Neural cell (in vitro differentiated cells): ENCODE results near the gene GRIK3. TPM values are rescaled to one million over a fixed set of nuclear protein-coding genes. Genes with fewer than 3 reads are reported as not detected.

Experiments used
- H2AFZ ChIP-seq: fragments of 200-600, 300-800 bp; sonication (generic), shearing (Covaris generic); 2 replicates; pipeline ENCODE4 v1.6.0; 2014; ENCODE audit warnings: low read depth, mild to moderate bottlenecking, antibody characterized with exemption, low read length, moderate library complexity
- H3F3A ChIP-seq: fragments of 200-600 bp; shearing (Covaris generic); 2 replicates; pipeline ENCODE4 v1.6.1; 2016; ENCODE audit warnings: mild to moderate bottlenecking, moderate library complexity, mixed read lengths, antibody characterized with exemption, low read length; ENCODE audit not compliant: insufficient read depth, poor library complexity, severe bottlenecking
- H3K27ac ChIP-seq: fragments of 200-600, 300-800 bp; sonication (generic), shearing (Covaris generic); 2 replicates; pipeline ENCODE4 v1.5.1; 2014; ENCODE audit warnings: mild to moderate bottlenecking, low read length, moderate library complexity
- H3K27me3 ChIP-seq: fragments of 300-800, 200-600 bp; sonication (generic), shearing (Covaris generic); 2 replicates; pipeline ENCODE4 v1.6.0; 2014; ENCODE audit warnings: mild to moderate bottlenecking, low read depth, low read length, moderate library complexity; ENCODE audit not compliant: insufficient read depth
- H3K36me3 ChIP-seq: fragments of 300-800, 200-600 bp; sonication (generic), shearing (Covaris generic); 2 replicates; pipeline ENCODE4 v1.5.1; 2014; ENCODE audit warnings: mild to moderate bottlenecking, antibody characterized with exemption, low read length, moderate library complexity; ENCODE audit not compliant: insufficient read depth
- H3K4me2 ChIP-seq: fragments of 300-800, 200-600 bp; sonication (generic), shearing (Covaris generic); 2 replicates; pipeline ENCODE4 v1.6.0; 2014; ENCODE audit warnings: mild to moderate bottlenecking, low read length
- H3K4me3 ChIP-seq: fragments of 300-800, 200-600 bp; sonication (generic), shearing (Covaris generic); 2 replicates; pipeline ENCODE4 v1.5.1; 2014; ENCODE audit warnings: mild to moderate bottlenecking, low read length, moderate library complexity
- H3K79me2 ChIP-seq: fragments of 200-600 bp; shearing (Covaris generic); replicated peaks from 2 replicates; pipeline ENCODE4 v1.6.0; 2014; ENCODE audit warnings: mild to moderate bottlenecking, low read length, moderate library complexity; ENCODE audit not compliant: insufficient read depth
- H3K9ac ChIP-seq: fragments of 300-800, 200-600 bp; sonication (generic), shearing (Covaris generic); 2 replicates; pipeline ENCODE4 v1.6.1; 2016; ENCODE audit warnings: mild to moderate bottlenecking, low read length, mixed read lengths
- H3K9me2 ChIP-seq: fragments of 200-600 bp; shearing (Covaris generic); 2 replicates; pipeline ENCODE4 v1.6.1; 2016; ENCODE audit warnings: mild to moderate bottlenecking, low read length, mixed read lengths; ENCODE audit not compliant: insufficient read depth
- H3K9me3 ChIP-seq: fragments of 200-600, 300-800 bp; sonication (generic), shearing (Covaris generic); 2 replicates; pipeline ENCODE4 v1.6.1; 2016; ENCODE audit warnings: mild to moderate bottlenecking, mixed run types, low read length, moderate library complexity, mixed read lengths
- H4K20me1 ChIP-seq: fragments of 200-600 bp; shearing (Covaris generic); 2 replicates; pipeline ENCODE4 v1.6.1; 2016; ENCODE audit warnings: mild to moderate bottlenecking, mixed run types; ENCODE audit not compliant: insufficient read depth
- CTCF ChIP-seq: fragments of 450-650 bp; IDR thresholded peaks from 2 replicates; pipeline ENCODE4 v1.5.1; 2014; ENCODE audit warnings: antibody characterized with exemption, mild to moderate bottlenecking, moderate library complexity; ENCODE audit not compliant: poor library complexity, severe bottlenecking
- EP300 ChIP-seq: fragments of 450-650 bp; conservative IDR thresholded peaks from 2 replicates; pipeline ENCODE4 v1.6.1; 2014; ENCODE audit warnings: antibody characterized with exemption, mild to moderate bottlenecking, moderate library complexity; ENCODE audit not compliant: poor library complexity, severe bottlenecking
- EZH2 ChIP-seq: fragments of 200-600, 300-800 bp; shearing (Covaris generic), sonication (generic); IDR thresholded peaks from 2 replicates; pipeline ENCODE4 v1.6.1; 2014; ENCODE audit warnings: antibody characterized with exemption, low read length, borderline replicate concordance, mild to moderate bottlenecking; ENCODE audit not compliant: insufficient read depth, poor library complexity, severe bottlenecking
- MXI1 ChIP-seq: fragments of 450-650 bp; conservative IDR thresholded peaks from 2 replicates; pipeline ENCODE4 v1.6.1; 2014; ENCODE audit warnings: antibody characterized with exemption, mild to moderate bottlenecking; ENCODE audit not compliant: poor library complexity, severe bottlenecking
- POLR2AphosphoS5 ChIP-seq: IDR thresholded peaks from 2 replicates; pipeline ENCODE4 v1.6.1; 2012
- RAD21 ChIP-seq: fragments of 450-650 bp; conservative IDR thresholded peaks from 2 replicates; pipeline ENCODE4 v1.6.1; 2014; ENCODE audit warnings: antibody characterized with exemption, mild to moderate bottlenecking, moderate library complexity
- REST ChIP-seq: IDR thresholded peaks from 2 replicates; pipeline ENCODE4 v1.6.1; 2012; ENCODE audit warnings: borderline replicate concordance
- SMC3 ChIP-seq: fragments of 450-650 bp; conservative IDR thresholded peaks from 2 replicates; pipeline ENCODE4 v1.6.1; 2014; ENCODE audit warnings: antibody characterized with exemption, mild to moderate bottlenecking, moderate library complexity; ENCODE audit not compliant: poor library complexity
- TAF1 ChIP-seq: IDR thresholded peaks from 2 replicates; pipeline ENCODE4 v1.6.1; 2012; ENCODE audit warnings: low read depth
- polyA plus RNA-seq: library from polyadenylated mRNA; depleted of rRNA; stranded (reverse); fragments of >200 nt; gene quantifications from 2 replicates; pipeline ENCODE4 v1.2.3, GENCODE V29; 2014

Gene GRIK3
- polyA plus RNA-seq, 1 donor from 2014 or later, result 5.0 TPM

- Histone ChIP-seq H3K36me3 (no peaks in the 10 kb centered on the region), H3K9ac (no peak overlapping the region), H3K27me3 (no peaks in the 10 kb centered on the region), H2AFZ (no peak overlapping the region), H3K9me2 (no peaks in the 10 kb centered on the region), H3K79me2 (no peaks in the 10 kb centered on the region), H3K4me2 (no peak overlapping the region), H3F3A (peaks cover 6% of the 10 kb centered on the region), H3K9me3 (no peaks in the 10 kb centered on the region), H3K27ac (no peak overlapping the region), H4K20me1 (no peaks in the 10 kb centered on the region), H3K4me3 (no peak overlapping the region)
- TF ChIP-seq RAD21, result no peak
- no peak for TF ChIP-seq SMC3
- no peak for TF ChIP-seq EZH2
- TF ChIP-seq POLR2AphosphoS5, result no peak
- TF ChIP-seq CTCF, result no peak
- TF ChIP-seq EP300, result no peak
- TF ChIP-seq REST, result no peak
These were observed 246.9 kb downstream of the GRIK3 start for GRCh38 chr1:36787312-36787913.

GRCh38 chr1:36786425-36786824, 247.9 kb downstream of the GRIK3 start:
- no peak overlapping the region for H3K4me3 ChIP-seq
- no peak overlapping the region for H3K27ac ChIP-seq
- H3K9me2 ChIP-seq, result no peaks in the 10 kb centered on the region
- no peak overlapping the region for H3K9ac ChIP-seq
- no peaks in the 10 kb centered on the region for H3K79me2 ChIP-seq
- H3F3A ChIP-seq, result peaks cover 6% of the 10 kb centered on the region
- H3K36me3 ChIP-seq, result no peaks in the 10 kb centered on the region
- H3K9me3 ChIP-seq, result no peaks in the 10 kb centered on the region
- H2AFZ ChIP-seq, result no peak overlapping the region
- no peaks in the 10 kb centered on the region for H3K27me3 ChIP-seq
- no peak overlapping the region for H3K4me2 ChIP-seq
- H4K20me1 ChIP-seq, result no peaks in the 10 kb centered on the region
- TF ChIP-seq POLR2AphosphoS5 (no peak), MXI1 (no peak), TAF1 (no peak), SMC3 (no peak), EZH2 (no peak), CTCF (no peak), EP300 (no peak), REST (no peak)
